ENCODE measurements around the gene IQCE.
"Not testable (repeated sequence)": the region's sequence is repeated elsewhere in the genome, so short reads cannot be mapped to it uniquely, and the experiment has no call there.

The IQCE gene

DNA sequence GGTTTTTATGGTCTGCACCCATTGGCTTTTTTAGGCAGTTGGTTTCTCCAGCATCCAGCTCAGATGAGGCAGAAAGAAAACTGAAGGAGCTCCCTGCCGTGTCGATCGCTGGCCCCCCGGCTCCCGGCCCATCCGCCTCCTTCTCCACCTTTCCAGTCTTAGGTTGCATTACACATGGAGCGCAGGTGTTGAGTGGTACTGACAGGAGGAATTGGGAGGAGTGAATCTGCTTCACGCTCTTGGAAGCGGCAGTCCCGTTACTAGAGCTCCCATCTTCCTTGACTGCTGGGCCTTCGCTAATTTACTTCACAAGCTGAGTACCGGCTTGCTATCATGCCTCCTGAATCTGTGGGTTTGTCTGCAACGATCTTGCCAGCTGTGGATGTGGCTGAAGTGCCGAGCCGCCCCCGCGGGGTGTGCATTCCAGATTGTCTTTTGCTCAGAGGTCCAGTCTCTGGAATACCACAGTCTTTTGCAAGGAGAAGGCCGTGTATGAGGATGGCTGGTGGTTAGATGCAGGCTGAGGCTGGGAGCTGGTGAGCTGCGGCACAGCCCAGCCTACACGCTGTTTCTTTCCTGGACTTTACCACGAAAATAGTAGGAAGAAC, 17.1 kb downstream of the IQCE start:
- DNase-seq (ENCODE audit: low read depth in 3 of 3, low spot score in 1 of 3): no peak

DNA sequence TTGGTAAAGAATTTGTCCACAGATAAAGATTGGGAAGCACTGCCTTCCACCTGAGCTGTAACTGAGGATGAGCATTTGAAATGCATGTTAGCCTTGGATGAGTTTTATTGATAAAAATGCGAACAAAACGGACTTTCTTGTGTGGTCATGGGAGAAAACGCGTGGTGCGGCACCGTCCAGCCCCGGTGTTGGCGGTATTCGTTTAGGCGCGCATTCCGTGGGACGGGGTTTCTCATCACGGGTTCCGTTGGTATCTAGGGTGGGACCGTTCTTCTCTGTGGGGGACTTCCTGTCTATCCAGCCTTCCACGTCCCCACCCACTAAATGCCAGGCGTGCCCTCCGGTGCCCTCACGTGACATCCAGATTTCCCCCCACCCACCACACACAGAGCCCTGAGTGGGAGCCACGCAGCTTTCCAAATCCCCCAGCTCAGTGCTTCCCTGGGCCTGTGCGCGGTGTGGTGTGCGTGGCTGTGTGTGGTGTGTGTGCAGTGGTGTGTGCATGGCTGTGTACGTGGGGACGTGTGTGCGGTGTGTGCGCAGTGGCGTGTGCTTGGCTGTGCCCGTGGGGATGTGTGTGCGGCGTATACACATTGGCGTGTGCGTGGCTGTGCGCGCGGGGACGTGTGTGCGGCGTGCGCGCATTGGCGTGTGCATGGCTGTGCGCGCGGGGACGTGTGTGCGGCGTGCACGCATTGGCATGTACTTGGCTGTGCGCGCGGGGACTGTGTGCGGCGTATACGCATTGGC, 18.1 kb downstream of the IQCE start:
- DNase-seq (ENCODE audit: low read depth in 3 of 3, low spot score in 1 of 3): no peak

- DNase-seq (ENCODE audit: low read depth in 3 of 3, low spot score in 1 of 3): no peak
Measured at GRCh38 chr7:2577914-2578680, 19.3 kb downstream of the IQCE start.

GRCh38 chr7:2580636-2581035, 21.9 kb downstream of the IQCE start:
- DNase-seq (ENCODE audit: low read depth in 3 of 3, low spot score in 1 of 3): no peak

DNA sequence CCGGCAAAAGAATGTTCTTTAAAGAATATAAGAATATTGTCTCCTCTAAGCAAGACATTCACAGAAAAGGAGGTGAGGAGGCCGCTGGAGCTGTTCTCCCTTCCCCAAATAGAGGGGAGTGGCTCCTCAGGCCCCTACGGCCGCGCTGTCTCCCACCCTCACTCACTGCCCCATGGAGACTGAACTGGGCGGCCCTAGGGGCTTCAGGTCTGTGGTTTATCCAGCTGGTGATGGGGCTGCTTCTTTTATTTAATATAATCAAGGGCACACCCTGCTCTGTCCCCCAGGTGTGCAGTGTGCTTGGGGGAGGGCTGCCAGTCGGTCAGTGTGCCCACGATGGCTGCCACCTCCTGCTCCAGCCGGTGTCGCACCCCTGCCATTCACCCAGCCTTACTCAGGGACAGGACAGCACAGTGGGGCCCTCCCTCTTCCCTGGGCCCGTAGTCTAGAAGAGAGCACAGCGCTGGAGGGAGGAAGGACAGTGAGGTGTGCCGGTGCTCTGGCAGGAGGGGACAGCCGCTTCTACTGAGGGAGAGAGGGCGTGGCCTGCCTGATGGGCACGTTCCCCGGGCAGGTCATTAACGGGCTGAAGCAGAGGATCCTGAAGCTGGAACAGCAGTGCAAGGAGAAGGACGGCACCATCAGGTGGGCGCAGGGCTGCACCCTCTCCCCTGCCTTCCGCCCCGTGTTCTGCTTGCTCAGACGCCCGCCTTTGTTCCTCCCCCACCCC, 23.4 kb downstream of the IQCE start:
- no peak for DNase-seq (ENCODE audit: low read depth in 3 of 3, low spot score in 1 of 3)

GRCh38 chr7:2583798-2584580, 25.2 kb downstream of the IQCE start:
- no peak for DNase-seq (ENCODE audit: low read depth in 3 of 3, low spot score in 1 of 3)

DNA sequence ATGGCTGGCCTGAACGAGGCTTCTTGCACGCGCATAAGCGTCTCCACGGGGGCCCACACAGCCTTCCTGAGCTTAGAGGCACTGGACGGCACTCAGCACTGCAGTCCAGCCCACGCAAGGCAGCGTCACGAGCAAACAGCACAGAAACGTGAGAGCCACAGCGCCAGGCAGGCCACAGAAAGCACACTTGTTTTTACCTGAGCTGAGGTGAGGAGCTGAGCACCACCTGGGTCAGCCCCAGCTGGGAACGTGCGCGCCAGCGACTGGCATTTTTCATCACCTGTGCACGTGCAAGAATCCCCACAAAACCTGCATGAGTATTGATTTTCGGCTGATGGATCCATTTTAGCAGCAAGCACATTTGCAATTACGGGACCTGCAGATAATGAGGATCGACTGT, 26.7 kb downstream of the IQCE start:
- no peak for DNase-seq (ENCODE audit: low read depth in 3 of 3, low spot score in 1 of 3)

GRCh38 chr7:2586326-2587020, 27.7 kb downstream of the IQCE start:
- DNase-seq (ENCODE audit: low read depth in 3 of 3, low spot score in 1 of 3): no peak

DNA sequence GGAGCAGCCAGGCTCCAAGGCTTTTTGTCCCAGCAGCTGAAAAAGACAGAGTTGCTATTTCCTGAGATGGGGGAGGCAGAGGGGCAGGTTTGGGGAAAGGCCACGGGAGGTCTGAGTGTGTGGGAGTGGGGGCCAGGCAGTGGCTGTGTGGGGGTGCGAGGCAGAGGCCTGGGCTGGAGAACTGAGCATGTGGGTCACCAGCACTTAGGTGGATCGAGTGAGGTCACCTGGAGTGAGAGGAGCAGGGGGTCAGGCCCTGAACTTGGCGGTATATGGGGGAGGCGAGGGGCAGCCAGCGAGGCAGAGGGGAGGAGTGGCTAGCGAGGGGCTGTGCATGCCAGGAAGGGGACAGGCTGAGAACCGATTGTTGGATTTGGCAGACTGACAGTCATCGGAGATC, 28.4 kb downstream of the IQCE start:
- DNase-seq (ENCODE audit: low read depth in 3 of 3, low spot score in 1 of 3): no peak

DNA sequence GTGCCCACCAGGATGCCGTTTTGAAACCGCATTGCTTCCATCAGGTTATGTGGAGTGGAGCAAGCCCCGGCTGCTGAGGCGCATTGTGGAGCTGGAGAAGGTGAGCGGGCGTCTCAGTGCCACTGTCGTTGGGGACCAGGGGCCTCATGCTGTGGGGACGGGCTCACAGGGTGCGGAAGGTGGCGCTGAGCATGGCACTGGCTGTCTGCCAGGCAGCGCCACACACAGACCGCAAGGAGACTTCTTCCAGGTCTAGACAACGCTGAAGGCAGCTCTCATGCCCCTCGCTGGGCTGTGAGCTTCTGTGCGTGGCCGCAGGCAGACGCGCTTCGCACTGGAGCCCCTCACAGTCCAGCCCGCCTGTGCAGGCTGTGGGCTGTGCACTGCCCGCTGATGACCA, 29.0 kb downstream of the IQCE start:
- no peak for DNase-seq (ENCODE audit: low read depth in 3 of 3, low spot score in 1 of 3)

DNA sequence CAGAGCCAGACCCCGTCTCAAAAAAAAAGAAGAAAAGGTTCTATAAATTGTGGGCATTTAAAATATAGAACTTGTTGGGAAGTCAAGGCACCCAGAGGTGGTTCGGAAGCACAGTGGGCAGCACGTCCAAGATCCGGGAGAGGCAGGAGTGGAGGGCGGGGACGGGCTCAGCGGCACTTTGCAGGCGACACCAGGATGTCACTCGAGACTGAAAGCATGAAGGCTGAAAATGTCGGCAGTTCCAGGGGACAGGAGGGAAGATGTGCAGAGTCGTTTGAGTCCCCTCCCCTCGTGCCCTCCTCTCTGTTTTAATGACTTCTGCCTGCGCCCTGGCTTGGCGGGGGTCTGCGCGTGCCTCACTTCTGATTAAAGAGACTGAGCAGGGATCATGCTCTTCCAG, 30.6 kb downstream of the IQCE start:
- DNase-seq (ENCODE audit: low read depth in 3 of 3, low spot score in 1 of 3): no peak

DNA sequence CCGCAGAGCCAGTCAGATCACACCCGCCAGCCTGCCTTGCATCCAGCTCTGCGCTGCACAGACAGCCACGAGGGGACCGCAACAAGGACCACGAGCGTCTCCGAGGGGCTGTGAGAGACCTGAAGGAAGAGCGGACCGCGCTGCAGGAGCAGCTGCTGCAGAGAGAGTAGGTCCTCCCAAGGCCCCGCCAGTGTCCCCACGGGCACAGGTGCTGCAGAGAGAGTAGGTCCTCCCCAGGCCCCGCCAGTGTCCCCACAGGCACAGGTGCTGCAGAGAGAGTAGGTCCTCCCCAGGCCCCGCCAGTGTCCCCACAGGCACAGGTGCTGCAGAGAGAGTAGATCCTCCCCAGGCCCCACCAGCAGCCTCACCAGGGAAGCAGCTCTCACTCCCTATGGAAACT, 31.2 kb downstream of the IQCE start:
- not testable (repeated sequence) for DNase-seq (ENCODE audit: low read depth in 3 of 3, low spot score in 1 of 3)

DNA sequence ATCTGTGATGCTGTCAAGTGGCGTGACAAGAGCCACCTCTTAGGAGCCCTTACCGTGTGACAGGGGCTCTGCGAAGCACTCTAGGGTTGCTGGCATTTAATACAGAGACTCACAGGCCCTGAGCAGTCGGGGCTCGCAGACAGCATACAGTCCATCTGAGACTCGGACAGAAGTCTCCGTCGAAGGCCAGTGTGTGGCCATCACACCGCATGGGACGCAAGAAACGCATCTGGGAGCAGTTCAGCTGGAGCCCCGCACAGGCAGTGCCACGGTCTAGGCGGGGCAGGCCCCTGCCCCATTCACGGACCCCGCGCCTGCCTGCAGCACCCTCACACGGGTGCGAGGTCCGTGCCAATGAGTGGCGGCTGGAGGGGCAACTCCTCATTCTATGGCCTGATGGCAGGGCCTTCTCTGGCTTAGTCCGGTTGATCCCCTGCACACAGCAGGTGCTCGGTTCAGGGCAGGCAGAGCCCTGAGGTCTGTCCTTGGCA, 33.6 kb downstream of the IQCE start:
- DNase-seq (ENCODE audit: low read depth in 3 of 3, low spot score in 1 of 3): no peak

DNA sequence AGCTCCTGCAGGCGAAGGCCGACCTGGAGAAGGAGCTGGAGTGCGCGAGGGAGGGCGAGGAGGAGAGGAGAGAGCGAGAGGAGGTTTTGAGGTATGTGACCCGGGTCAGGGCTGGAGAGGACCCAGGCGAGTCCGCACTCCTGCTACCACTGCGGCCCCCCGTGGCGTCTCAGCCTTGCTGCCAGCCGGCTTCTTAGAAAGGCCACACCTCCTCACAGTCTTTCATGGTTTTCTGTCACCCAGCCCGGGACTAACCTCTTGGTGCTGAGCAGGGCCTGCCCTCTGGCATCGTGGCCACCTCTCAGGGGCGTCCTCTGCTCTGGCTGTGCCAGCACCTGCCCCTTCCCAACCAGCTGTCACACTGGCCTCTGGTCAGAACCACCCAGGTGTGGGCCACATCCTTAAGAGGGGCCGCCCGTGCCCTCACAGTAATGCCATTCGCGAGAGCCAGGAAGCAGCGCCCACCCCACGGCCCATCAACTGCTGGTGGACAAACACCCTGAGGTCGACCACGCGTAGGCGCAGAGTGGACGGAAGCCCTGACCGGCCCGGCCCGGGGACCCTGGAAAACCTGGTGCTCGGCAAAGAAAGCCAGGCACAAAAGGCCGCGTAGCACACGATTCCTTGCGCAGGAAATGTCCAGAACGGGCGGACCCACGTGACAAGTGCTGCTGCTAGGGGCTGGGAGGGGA, 34.4 kb downstream of the IQCE start:
- no peak for DNase-seq (ENCODE audit: low read depth in 3 of 3, low spot score in 1 of 3)

DNA sequence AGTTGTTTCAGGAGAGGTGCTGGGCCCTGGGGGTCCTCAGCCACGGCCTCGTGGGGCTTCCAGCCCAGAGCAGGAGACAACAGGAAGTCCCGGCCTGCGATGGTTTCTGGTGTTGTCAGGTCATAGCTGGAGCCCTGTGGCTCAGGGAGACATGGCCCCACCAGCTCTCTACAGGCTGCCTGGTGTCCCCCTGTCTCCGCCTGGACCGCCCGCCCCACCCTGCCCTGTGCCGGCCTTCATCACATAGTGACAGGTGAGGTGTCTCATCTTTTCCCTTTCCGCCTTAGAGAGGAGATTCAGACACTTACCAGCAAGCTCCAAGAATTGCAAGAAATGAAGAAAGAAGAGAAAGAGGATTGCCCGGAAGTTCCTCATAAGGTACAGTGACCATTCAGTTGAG, 35.8 kb downstream of the IQCE start:
- DNase-seq (ENCODE audit: low read depth in 3 of 3, low spot score in 1 of 3): no peak

GRCh38 chr7:2595258-2595860, 36.6 kb downstream of the IQCE start:
- DNase-seq (ENCODE audit: low read depth in 3 of 3, low spot score in 1 of 3): no peak

DNA sequence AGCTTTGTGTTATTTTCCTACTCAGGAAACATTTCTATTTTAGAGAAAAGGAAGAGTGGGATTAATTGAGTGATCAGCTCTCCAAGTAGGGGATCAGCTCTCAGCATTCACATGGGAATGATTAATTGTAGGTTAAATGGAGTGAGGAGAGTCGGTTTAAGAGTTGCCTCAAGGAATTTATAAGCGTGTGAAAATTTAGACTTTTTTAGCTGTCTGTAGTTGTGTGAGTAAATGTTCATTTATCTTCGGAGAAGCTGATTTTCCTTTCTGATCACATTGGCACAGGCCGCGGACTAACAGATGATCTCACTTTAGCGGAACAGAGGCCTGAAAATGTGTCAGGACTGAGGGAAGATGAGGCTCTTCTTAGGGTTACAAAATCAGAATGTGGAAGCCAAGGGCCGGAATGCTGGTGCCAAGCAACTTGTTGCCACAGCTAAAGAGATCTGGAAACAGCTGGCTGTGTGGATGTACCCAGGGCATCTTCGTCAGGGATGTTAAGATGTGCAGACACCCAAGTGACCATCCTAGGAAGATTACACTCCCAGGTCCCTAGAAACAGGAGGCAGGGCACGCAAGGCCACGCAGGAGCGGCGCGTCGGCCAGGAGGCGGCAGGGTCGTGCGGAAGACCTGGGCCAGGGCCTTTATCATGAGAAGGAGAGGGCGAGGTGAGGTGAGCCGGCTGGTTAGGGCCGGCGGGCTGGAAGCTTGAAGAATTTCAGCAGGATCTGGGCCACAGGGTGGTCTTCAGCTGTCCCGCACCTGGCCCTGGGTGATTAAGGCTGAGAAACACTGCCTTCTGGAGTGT, 37.9 kb downstream of the IQCE start:
- no peak for DNase-seq (ENCODE audit: low read depth in 3 of 3, low spot score in 1 of 3)

DNA sequence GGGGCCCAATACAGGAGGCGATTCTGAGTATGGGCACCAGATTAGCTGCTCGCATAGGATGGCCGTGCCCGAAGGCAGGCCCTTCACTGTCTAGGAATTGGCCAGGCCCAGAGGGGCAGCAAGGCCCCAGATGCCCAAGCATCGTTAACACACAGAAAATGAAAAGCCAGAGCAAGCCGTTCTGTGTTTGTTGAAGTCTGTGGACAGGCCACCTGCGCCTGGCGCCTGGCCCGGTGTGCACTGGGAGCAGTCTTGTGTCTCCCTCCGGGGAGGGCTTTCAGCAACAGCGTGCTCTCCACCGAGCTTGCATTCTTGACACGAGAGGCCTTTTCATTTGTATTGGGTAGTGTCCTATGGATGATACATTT, 38.5 kb downstream of the IQCE start:
- no peak for DNase-seq (ENCODE audit: low read depth in 3 of 3, low spot score in 1 of 3)
